ENCODE results near the gene CDC25C.

Gene CDC25C

GRCh38 chr5:138264183-138264582 lies 67.4 kb downstream of the CDC25C start:
- TF ChIP-seq TAF1 (IDR thresholded peaks at IDR 0.05; ENCODE audit: borderline replicate concordance, insufficient read depth, low read length), result no peak
- TF ChIP-seq POLR2AphosphoS5 (IDR thresholded peaks at IDR 0.05; ENCODE audit: low read depth, low read length), result no peak
- no peak for TF ChIP-seq SIN3A (IDR thresholded peaks at IDR 0.05; ENCODE audit: borderline replicate concordance, insufficient read depth, low read length)
- TF ChIP-seq FOXP2 (optimal IDR thresholded peaks at IDR 0.05; ENCODE audit: borderline replicate concordance, extremely low read depth, extremely low read length, insufficient read depth), result no peak
- no peak for TF ChIP-seq REST (IDR thresholded peaks at IDR 0.05; ENCODE audit: insufficient read depth in 1 of 2, low read depth in 2 of 2, low read length in 2 of 2)

- TF ChIP-seq REST (IDR thresholded peaks at IDR 0.05; ENCODE audit: insufficient read depth in 1 of 2, low read depth in 2 of 2, low read length in 2 of 2), result no peak
- TF ChIP-seq FOXP2 (optimal IDR thresholded peaks at IDR 0.05; ENCODE audit: borderline replicate concordance, extremely low read depth, extremely low read length, insufficient read depth), result no peak
- no peak for TF ChIP-seq SIN3A (IDR thresholded peaks at IDR 0.05; ENCODE audit: borderline replicate concordance, insufficient read depth, low read length)
- TF ChIP-seq POLR2AphosphoS5 (IDR thresholded peaks at IDR 0.05; ENCODE audit: low read depth, low read length), result no peak
- TF ChIP-seq TAF1 (IDR thresholded peaks at IDR 0.05; ENCODE audit: borderline replicate concordance, insufficient read depth, low read length), result no peak
Observed at GRCh38 chr5:138263581-138263980, 68.0 kb downstream of the CDC25C start.

DNA sequence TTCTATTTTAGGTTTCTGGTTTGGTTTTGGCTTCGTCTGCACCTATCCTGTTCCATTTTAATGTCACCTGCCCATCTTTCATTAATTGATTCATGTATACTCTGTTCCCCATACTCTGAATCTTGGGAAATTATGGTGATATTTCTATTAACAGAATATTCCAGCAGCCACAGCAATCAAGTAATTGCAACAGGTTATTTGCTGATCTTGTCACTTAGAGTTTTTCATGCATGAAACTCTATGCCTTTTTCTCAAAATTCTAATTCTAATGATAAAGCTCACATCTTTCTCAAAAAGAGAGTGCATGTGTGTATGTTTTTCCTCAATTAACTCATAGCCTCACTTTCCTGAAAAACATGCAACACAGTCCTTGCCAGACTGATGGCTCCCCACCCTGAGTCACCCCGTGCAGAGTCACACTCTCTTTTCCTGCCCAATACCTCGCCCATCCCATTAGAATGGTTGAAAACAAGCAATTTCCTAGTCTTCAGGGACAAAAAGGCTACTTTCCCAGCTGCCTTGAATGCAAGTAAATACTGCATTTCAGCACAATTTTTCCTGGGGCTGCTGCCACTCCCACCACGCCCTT lies 72.8 kb downstream of the CDC25C start:
- TF ChIP-seq FOXP2 (optimal IDR thresholded peaks at IDR 0.05; ENCODE audit: borderline replicate concordance, extremely low read depth, extremely low read length, insufficient read depth), result no peak
- TF ChIP-seq REST (IDR thresholded peaks at IDR 0.05; ENCODE audit: insufficient read depth in 1 of 2, low read depth in 2 of 2, low read length in 2 of 2), result no peak
- no peak for TF ChIP-seq SIN3A (IDR thresholded peaks at IDR 0.05; ENCODE audit: borderline replicate concordance, insufficient read depth, low read length)
- no peak for TF ChIP-seq TAF1 (IDR thresholded peaks at IDR 0.05; ENCODE audit: borderline replicate concordance, insufficient read depth, low read length)
- TF ChIP-seq POLR2AphosphoS5 (IDR thresholded peaks at IDR 0.05; ENCODE audit: low read depth, low read length), result no peak

DNA sequence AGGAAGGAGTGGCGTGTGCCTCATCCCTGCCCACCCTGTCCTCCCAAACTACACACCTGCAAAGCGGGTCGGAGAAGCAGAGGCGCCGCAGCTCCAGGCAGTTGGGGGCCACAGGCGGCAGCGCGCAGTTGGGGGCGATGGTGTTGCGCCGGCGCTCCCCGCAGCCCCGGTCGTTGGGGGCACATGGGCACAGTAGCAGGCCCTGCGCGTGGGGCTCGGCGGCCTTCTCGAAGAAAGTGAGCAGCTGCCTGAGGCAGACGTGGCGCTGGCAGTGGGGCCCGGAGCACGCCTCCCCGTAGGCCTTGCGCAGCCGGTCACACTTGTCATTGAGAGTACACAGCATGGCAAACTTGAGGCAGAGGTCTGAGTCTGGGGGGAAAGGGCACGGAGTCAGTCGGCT lies 74.0 kb downstream of the CDC25C start:
- TF ChIP-seq SIN3A (IDR thresholded peaks at IDR 0.05; ENCODE audit: borderline replicate concordance, insufficient read depth, low read length), result no peak
- TF ChIP-seq REST (IDR thresholded peaks at IDR 0.05; ENCODE audit: insufficient read depth in 1 of 2, low read depth in 2 of 2, low read length in 2 of 2), result no peak
- TF ChIP-seq TAF1 (IDR thresholded peaks at IDR 0.05; ENCODE audit: borderline replicate concordance, insufficient read depth, low read length), result no peak
- TF ChIP-seq POLR2AphosphoS5 (IDR thresholded peaks at IDR 0.05; ENCODE audit: low read depth, low read length), result no peak
- no peak for TF ChIP-seq FOXP2 (optimal IDR thresholded peaks at IDR 0.05; ENCODE audit: borderline replicate concordance, extremely low read depth, extremely low read length, insufficient read depth)
